Stimulated activated CD8-positive, alpha-beta memory T cell treated with anti-CD3 and anti-CD28 coated beads, Interleukin-12 subunit alpha, Interleukin-12 subunit beta, amount 100 ng/mL, for 4 hours (primary cell): ENCODE data around the gene NCOR1.
"Not testable (repeated sequence)": the region's sequence is repeated elsewhere in the genome, so short reads cannot be mapped to it uniquely, and the experiment has no call there.

Source experiments
- DNase-seq: peaks from one replicate; pipeline ENCODE4 v3.0.0-alpha.2; 2020; ENCODE audit warnings: low read depth

NCOR1 gene

GRCh38 chr17:16148596-16148995, 66.7 kb downstream of the NCOR1 start:
- DNase-seq = no peak

GRCh38 chr17:16145319-16145890, 69.9 kb downstream of the NCOR1 start:
- DNase-seq = not testable (repeated sequence)

GRCh38 chr17:16141685-16142084, 73.6 kb downstream of the NCOR1 start:
- DNase-seq = no peak

GRCh38 chr17:16140854-16141253, 74.5 kb downstream of the NCOR1 start:
- DNase-seq = no peak

- DNase-seq = no peak
Measured at GRCh38 chr17:16135461-16135860, 79.9 kb downstream of the NCOR1 start.

GRCh38 chr17:16131593-16131992, 83.7 kb downstream of the NCOR1 start:
- no peak for DNase-seq

GRCh38 chr17:16129441-16130205, 85.7 kb downstream of the NCOR1 start:
- no peak for DNase-seq

GRCh38 chr17:16123531-16123930, 91.8 kb downstream of the NCOR1 start:
- no peak for DNase-seq

GRCh38 chr17:16122697-16123434, 92.5 kb downstream of the NCOR1 start:
- DNase-seq = no peak

GRCh38 chr17:16121915-16122314, 93.4 kb downstream of the NCOR1 start:
- DNase-seq = no peak

GRCh38 chr17:16120937-16121336, 94.4 kb downstream of the NCOR1 start:
- DNase-seq = no peak

- DNase-seq = no peak
Measured at GRCh38 chr17:16117149-16117548, 98.2 kb downstream of the NCOR1 start.

- not testable (repeated sequence) for DNase-seq
Measured at GRCh38 chr17:16115077-16115698, 100.1 kb downstream of the NCOR1 start.

GRCh38 chr17:16108871-16109270, 106.5 kb downstream of the NCOR1 start:
- no peak for DNase-seq

- DNase-seq = no peak
Measured at GRCh38 chr17:16108386-16108785, 106.9 kb downstream of the NCOR1 start.

- DNase-seq = no peak
Measured at GRCh38 chr17:16107165-16107770, 108.1 kb downstream of the NCOR1 start.

GRCh38 chr17:16106161-16106891, 109.0 kb downstream of the NCOR1 start:
- DNase-seq = no peak

GRCh38 chr17:16104189-16104588, 111.1 kb downstream of the NCOR1 start:
- DNase-seq = no peak

GRCh38 chr17:16101440-16101839, 113.9 kb downstream of the NCOR1 start:
- no peak for DNase-seq

GRCh38 chr17:16100737-16101400, 114.5 kb downstream of the NCOR1 start:
- no peak for DNase-seq

GRCh38 chr17:16091773-16092172, 123.6 kb downstream of the NCOR1 start:
- DNase-seq = no peak
